D721Med (cell line): ENCODE results near the gene EML1.

Source experiments
- DNase-seq: peaks from one replicate; pipeline ENCODE4 v3.0.0; 2011; ENCODE audit warnings: low spot score; ENCODE audit not compliant: insufficient read length
- FAIRE-seq: peaks from 2 replicates; lab custom pipeline; 2011; peaks lifted over from hg19 to GRCh38; lab: Jason Lieb, UNC
- CTCF ChIP-seq: IDR thresholded peaks from 2 replicates; pipeline ENCODE4 v1.5.1; 2012; ENCODE audit warnings: mild to moderate bottlenecking, control low read depth; ENCODE audit not compliant: insufficient read depth; ENCODE audit errors: missing control alignments

Gene EML1

GRCh38 chr14:99785426-99785825 is 7.8 kb upstream of the EML1 start:
- DNase-seq, result no peak
- no peak for FAIRE-seq
- TF ChIP-seq CTCF, result no peak

DNA sequence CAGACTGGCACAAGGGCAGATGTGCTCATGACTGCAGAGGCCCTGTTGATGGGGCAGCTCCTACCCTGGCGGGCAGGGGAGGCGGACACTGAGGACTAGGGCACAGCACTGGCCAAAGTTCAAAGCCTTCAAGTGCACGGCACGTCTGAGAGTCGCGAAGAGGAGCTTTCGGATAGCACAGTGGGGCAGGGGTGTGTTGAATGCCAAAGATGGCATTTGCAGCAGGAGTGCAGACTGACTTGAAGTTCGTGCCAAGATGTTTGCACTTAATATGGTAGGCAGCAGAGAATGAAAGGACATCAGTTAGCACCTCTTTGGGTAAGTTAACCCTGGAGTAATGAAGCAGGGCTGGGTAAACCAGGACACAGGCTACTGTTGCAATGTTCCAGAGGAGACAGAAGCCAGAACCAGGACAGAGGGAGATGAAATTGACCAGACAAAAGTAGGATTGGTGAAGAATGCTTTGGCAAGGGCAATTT is 6.7 kb upstream of the EML1 start:
- FAIRE-seq (no peak), DNase-seq (no peak)
- no peak for TF ChIP-seq CTCF

DNA sequence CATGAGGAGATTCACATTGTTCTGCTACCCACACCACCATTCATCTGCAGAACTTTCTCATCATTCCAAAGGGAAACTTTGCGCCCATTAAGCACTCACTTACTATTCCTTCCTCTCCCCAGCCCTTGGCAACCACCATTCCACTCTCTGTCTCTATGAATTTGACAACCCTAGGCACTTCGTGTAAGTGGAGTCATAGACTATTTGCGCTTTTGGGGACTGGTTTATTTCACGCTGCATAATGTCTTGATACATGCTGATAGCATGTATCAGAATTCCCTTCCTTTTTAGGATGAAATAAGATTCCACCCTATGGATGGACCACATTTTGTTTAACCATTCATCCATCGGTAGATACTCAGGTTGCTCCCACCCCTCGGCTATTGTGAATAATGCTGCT is 4.5 kb upstream of the EML1 start:
- DNase-seq, result no peak
- FAIRE-seq, result no peak
- no peak for TF ChIP-seq CTCF

DNA sequence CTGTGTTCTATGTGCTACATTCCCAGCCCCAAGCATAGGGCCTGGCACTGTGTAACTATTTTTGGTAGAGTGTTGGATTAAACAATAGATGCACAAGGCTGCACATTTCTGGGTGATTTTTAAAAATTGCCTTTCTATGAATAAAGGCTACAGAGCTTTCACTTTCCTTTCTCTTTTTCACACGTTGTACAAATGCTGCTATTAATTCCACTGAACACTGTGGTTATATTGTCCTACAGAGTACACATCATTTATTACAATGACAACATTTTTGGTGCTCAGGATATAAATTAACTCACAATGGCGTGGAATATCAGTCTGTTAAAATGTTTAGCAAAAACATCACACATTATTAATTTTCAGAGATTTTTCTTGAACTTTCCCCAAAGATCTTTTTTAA is 3.6 kb upstream of the EML1 start:
- FAIRE-seq (no peak), DNase-seq (no peak)
- no peak for TF ChIP-seq CTCF

DNA sequence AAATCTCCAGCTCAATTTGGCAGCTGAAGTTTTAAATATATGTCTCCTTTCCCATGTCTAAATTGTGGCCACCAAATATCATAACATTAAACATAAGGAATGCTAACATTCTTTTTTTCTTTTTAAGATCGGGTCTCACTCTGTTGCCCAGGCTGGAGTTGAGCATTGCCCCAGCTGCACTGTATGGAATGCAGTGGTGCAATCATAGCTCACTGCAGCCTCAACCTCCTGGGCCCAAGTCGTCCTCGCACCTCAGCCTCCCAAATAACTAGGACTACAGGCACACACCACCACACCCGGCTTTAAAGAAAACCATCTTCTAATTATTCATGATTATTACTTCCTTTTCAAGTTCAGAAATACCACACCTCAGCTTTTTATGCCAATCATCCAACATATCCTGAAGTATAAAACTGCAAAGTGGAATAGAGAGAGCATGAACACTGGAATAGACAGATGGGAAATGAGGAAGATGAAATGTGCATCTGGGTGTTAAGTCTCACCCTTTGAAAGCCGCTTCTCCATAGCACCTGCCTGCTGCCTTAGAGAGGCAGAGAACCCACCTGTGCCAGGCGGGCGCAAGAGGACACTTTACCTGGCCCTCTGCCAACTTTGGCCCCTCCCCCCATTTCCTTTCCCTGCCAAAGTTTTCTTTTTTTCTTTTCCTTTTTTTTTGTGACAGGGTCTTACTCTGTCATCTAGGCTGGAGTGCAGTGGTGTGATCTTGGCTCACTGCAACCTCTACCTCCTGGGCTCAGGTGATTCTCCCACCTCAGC is 2.8 kb upstream of the EML1 start:
- FAIRE-seq (no peak), DNase-seq (no peak)
- TF ChIP-seq CTCF, result no peak

- no peak for DNase-seq
- no peak for TF ChIP-seq CTCF
- no peak for FAIRE-seq
Observed at GRCh38 chr14:99790978-99791376, 2.2 kb upstream of the EML1 start.

GRCh38 chr14:99791476-99792209 is 1.6 kb upstream of the EML1 start:
- TF ChIP-seq CTCF, result no peak
- FAIRE-seq, result no peak

More at GRCh38 chr14:99791476-99792209, 1.6 kb upstream of the EML1 start:
- no peak for DNase-seq
